HCT116 (cell line): ENCODE measurements around the gene COG1. TPM values are rescaled to one million over a fixed set of nuclear protein-coding genes. Genes with fewer than 3 reads are reported as not detected.

Experiments
- ATAC-seq: fragments of 200-7000 bp; cut with Tn5 transposase; 2 replicates; pipeline ENCODE4 v1.9.1; 2020; ENCODE audit warnings: mild to moderate bottlenecking, moderate library complexity
- BruUV-seq: library from RNA; stranded (reverse); fragments of 400-500 nt; replicated peaks from 2 replicates; lab custom pipeline; 2021; lab: Mats Ljungman, UMichigan
- CTCF ChIA-PET: fragments of 300-600 bp; sonication (Branson Sonifier 250); formaldehyde crosslinking; loops from one replicate; lab custom pipeline; 2021; ENCODE audit warnings: antibody characterized with exemption; lab: Charles Lee
- POLR2A ChIA-PET: fragments of 300-600, 350-600 bp; sonication (Branson Sonifier 250); formaldehyde crosslinking; loops from one replicate; lab custom pipeline; 2021; ENCODE audit warnings: antibody characterized with exemption; lab: Charles Lee
- RAD21 ChIA-PET, 2 experiments: fragments of 300-600 bp; sonication (Branson Sonifier 250); formaldehyde crosslinking; loops; one replicate each; lab custom pipeline; 2023; ENCODE audit warnings: low total read pairs in 2 of 2; ENCODE audit not compliant: uncharacterized antibody in 2 of 2, unreplicated experiment in 2 of 2, low non-redundant PET in 1 of 2; lab: Charles Lee
- DNase-seq: peaks from one replicate; pipeline ENCODE4 v3.0.0-alpha.2; 2010; ENCODE audit warnings: low read depth, low spot score
- H2AFZ ChIP-seq: fragments of 200-600 bp; shearing (Covaris generic), sonication (generic); 2 replicates; pipeline ENCODE4 v1.6.1; 2017; ENCODE audit warnings: low read depth, mixed run types, mixed read lengths, antibody characterized with exemption, low read length; ENCODE audit not compliant: poor library complexity, severe bottlenecking
- H3K27ac ChIP-seq: 2 replicates; pipeline ENCODE4 v1.5.1; 2012; ENCODE audit warnings: low read depth, low read length
- H3K27me3 ChIP-seq: fragments of 200-600 bp; sonication (generic); 2 replicates; pipeline ENCODE4 v1.6.1; 2016; ENCODE audit warnings: mixed run types, low read length, mixed read lengths; ENCODE audit not compliant: insufficient read depth
- H3K36me3 ChIP-seq, 2 experiments: fragments of 200-500 bp in 1 of 2; fragments of 200-600 bp in 1 of 2; sonication (Bioruptor generic) in 1 of 2; sonication (generic) in 1 of 2; 2 replicates each; pipeline versions ENCODE4 v1.5.1 to v1.6.1; 2014 to 2016; ENCODE audit warnings: low read length in 2 of 2, inconsistent platforms in 1 of 2, mixed read lengths in 1 of 2, mixed run types in 1 of 2; ENCODE audit not compliant: insufficient read depth in 2 of 2, control insufficient read depth in 1 of 2
- H3K4me1 ChIP-seq, 2 experiments: fragments of 200-600 bp in 1 of 2; sonication (generic) in 1 of 2; 2 replicates each; pipeline versions ENCODE4 v1.5.1 to v1.6.1; 2012 to 2017; ENCODE audit warnings: low read length in 2 of 2, inconsistent platforms in 1 of 2, mild to moderate bottlenecking in 1 of 2, mixed read lengths in 1 of 2, mixed run types in 1 of 2, moderate library complexity in 1 of 2; ENCODE audit not compliant: insufficient read depth in 2 of 2, control insufficient read depth in 1 of 2
- H3K4me2 ChIP-seq: fragments of 200-600 bp; sonication (generic); 2 replicates; pipeline ENCODE4 v1.6.1; 2017; ENCODE audit warnings: mixed run types, low read length, mixed read lengths
- H3K4me3 ChIP-seq, 2 experiments: fragments of 200-600 bp in 1 of 2; sonication (generic) in 1 of 2; replicated peaks in 1 of 2; 2 replicates each; pipeline ENCODE4 v1.5.1; 2011 to 2016; ENCODE audit warnings: low read length in 2 of 2, control low read depth in 1 of 2, low read depth in 1 of 2, mild to moderate bottlenecking in 1 of 2, mixed read lengths in 1 of 2, mixed run types in 1 of 2
- H3K79me2 ChIP-seq: fragments of 200-600 bp; sonication (generic); 2 replicates; pipeline ENCODE4 v1.6.1; 2017; ENCODE audit warnings: mild to moderate bottlenecking, mixed run types, low read length, moderate library complexity, mixed read lengths; ENCODE audit not compliant: insufficient read depth
- H3K9ac ChIP-seq: fragments of 200-600 bp; sonication (generic); 2 replicates; pipeline ENCODE4 v1.6.1; 2016; ENCODE audit warnings: low read length, mixed read lengths
- H3K9me2 ChIP-seq: fragments of 200-600 bp; sonication (generic), shearing (Covaris generic); 2 replicates; pipeline ENCODE4 v1.6.1; 2017; ENCODE audit warnings: mixed run types, mild to moderate bottlenecking, moderate library complexity; ENCODE audit not compliant: insufficient read depth
- H3K9me3 ChIP-seq, 2 experiments: fragments of 200-500 bp in 1 of 2; fragments of 200-600 bp in 1 of 2; sonication (Bioruptor generic) in 1 of 2; sonication (generic) in 1 of 2; 2 replicates each; pipeline ENCODE4 v1.6.1; 2014 to 2017; ENCODE audit warnings: low read length in 2 of 2, mixed read lengths in 2 of 2, inconsistent platforms in 1 of 2, low read depth in 1 of 2, mild to moderate bottlenecking in 1 of 2, mixed run types in 1 of 2, moderate library complexity in 1 of 2; ENCODE audit not compliant: control insufficient read depth in 1 of 2, insufficient read depth in 1 of 2
- H4K20me1 ChIP-seq: fragments of 200-600 bp; sonication (generic), shearing (Covaris generic); 2 replicates; pipeline ENCODE4 v1.6.1; 2017; ENCODE audit warnings: mixed run types, mild to moderate bottlenecking, moderate library complexity; ENCODE audit not compliant: insufficient read depth
- CTCF ChIP-seq, 3 experiments: fragments of 200-600 bp in 1 of 3; sonication (generic) in 1 of 3; IDR thresholded peaks in 2 of 3; conservative IDR thresholded peaks in 1 of 3; 2 replicates each; pipeline ENCODE4 v1.5.1; 2012 to 2017; ENCODE audit warnings: low read depth in 2 of 3, low read length in 2 of 3, antibody characterized with exemption in 1 of 3, borderline replicate concordance in 1 of 3, control low read depth in 1 of 3, mild to moderate bottlenecking in 1 of 3, mixed read lengths in 1 of 3, mixed run types in 1 of 3, moderate library complexity in 1 of 3; ENCODE audit not compliant: insufficient read depth in 1 of 3
- EZH2 ChIP-seq: fragments of 200-600 bp; sonication (generic); IDR thresholded peaks from 2 replicates; pipeline ENCODE4 v1.6.1; 2017; ENCODE audit warnings: antibody characterized with exemption, mixed run types
- EZH2phosphoT487 ChIP-seq: fragments of 200-600 bp; IDR thresholded peaks from 2 replicates; pipeline ENCODE4 v1.6.1; 2018; ENCODE audit warnings: antibody characterized with exemption, borderline replicate concordance
- POLR2AphosphoS5 ChIP-seq: IDR thresholded peaks from 2 replicates; pipeline ENCODE4 v1.6.1; 2011; ENCODE audit warnings: mild to moderate bottlenecking, low read depth, low read length, moderate library complexity
- REST ChIP-seq: IDR thresholded peaks from 2 replicates; pipeline ENCODE4 v1.6.1; 2012; ENCODE audit warnings: low read depth
- SIN3A ChIP-seq: IDR thresholded peaks from 2 replicates; pipeline ENCODE4 v1.6.1; 2012; ENCODE audit warnings: low read depth
- SP1 ChIP-seq: IDR thresholded peaks from 2 replicates; pipeline ENCODE4 v1.6.1; 2012; ENCODE audit warnings: low read depth
- TCF7L2 ChIP-seq: IDR thresholded peaks from 2 replicates; pipeline ENCODE4 v1.7.0; 2011; ENCODE audit warnings: borderline replicate concordance, inconsistent platforms; ENCODE audit not compliant: insufficient read depth, insufficient read length; ENCODE audit errors: extremely low read depth
- YY1 ChIP-seq: IDR thresholded peaks from 2 replicates; pipeline ENCODE4 v1.6.1; 2011; ENCODE audit warnings: low read length, low read depth, moderate library complexity, mild to moderate bottlenecking; ENCODE audit not compliant: insufficient replicate concordance; ENCODE audit errors: extremely low read depth
- ZBTB33 ChIP-seq: IDR thresholded peaks from 2 replicates; pipeline ENCODE4 v1.6.1; 2011; ENCODE audit warnings: mild to moderate bottlenecking, low read length, moderate library complexity; ENCODE audit not compliant: insufficient replicate concordance; ENCODE audit errors: extremely low read depth
- intact Hi-C: fragments of 100-400 bp; cut with micrococcal nuclease; formaldehyde crosslinking; loops from 2 replicates; pipeline ENCODE4 v1.10.0; 2022
- total RNA-seq: library from RNA; stranded (reverse); gene quantifications from one replicate; pipeline ENCODE4 v1.2.1, GENCODE V29; 2021; ENCODE audit not compliant: unreplicated experiment

Gene COG1
- total RNA-seq, 1 experiment from 2014 or later: 44.6 TPM

GRCh38 chr17:73174126-73174525, 18.7 kb upstream of the COG1 start:
- H3K27ac ChIP-seq: no peak overlapping the region
- H3K4me1 ChIP-seq: no peaks in the 10 kb centered on the region
- no peak for TF ChIP-seq SIN3A
- BruUV-seq: no TSS peak
- no peak overlapping the region for H3K4me2 ChIP-seq
- CTCF ChIA-PET: interaction anchor here (1.5 kb wide), 1 partner anchor 188 kb away, joined by 4 read pairs; no protein-coding TSS in a partner anchor
- H3K9ac ChIP-seq: no peak overlapping the region
- H3K4me3 ChIP-seq: no peak overlapping the region
- POLR2A ChIA-PET: no interaction called here
- no peaks in the 10 kb centered on the region for H3K27me3 ChIP-seq
- H2AFZ ChIP-seq: no peak overlapping the region
- RAD21 ChIA-PET: no interaction called here
- no peaks in the 10 kb centered on the region for H3K9me2 ChIP-seq
- DNase-seq (no peak), ATAC-seq (no peak)
- no peaks in the 10 kb centered on the region for H3K9me3 ChIP-seq
- H4K20me1 ChIP-seq: no peaks in the 10 kb centered on the region
- H3K79me2 ChIP-seq: no peaks in the 10 kb centered on the region
- intact Hi-C loops: no loop called here
- no peaks in the 10 kb centered on the region for H3K36me3 ChIP-seq

- POLR2A ChIA-PET: no interaction called here
- no peaks in the 10 kb centered on the region for H3K4me1 ChIP-seq
- H3K4me3 ChIP-seq: no peak overlapping the region
- no peaks in the 10 kb centered on the region for H3K9me3 ChIP-seq
- H4K20me1 ChIP-seq: no peaks in the 10 kb centered on the region
- no peaks in the 10 kb centered on the region for H3K36me3 ChIP-seq
- no peak overlapping the region for H3K27ac ChIP-seq
- no TSS peak for BruUV-seq
- no peaks in the 10 kb centered on the region for H3K27me3 ChIP-seq
- intact Hi-C loops: no loop called here
- no peak overlapping the region for H2AFZ ChIP-seq
- H3K9me2 ChIP-seq: no peaks in the 10 kb centered on the region
- ATAC-seq (no peak), DNase-seq (no peak)
- CTCF ChIA-PET: no interaction called here
- H3K9ac ChIP-seq: no peak overlapping the region
- RAD21 ChIA-PET: no interaction called here
- H3K4me2 ChIP-seq: no peak overlapping the region
- H3K79me2 ChIP-seq: no peaks in the 10 kb centered on the region
- TF ChIP-seq POLR2AphosphoS5: no peak
- no peak for TF ChIP-seq YY1
- no peak for TF ChIP-seq EZH2phosphoT487
- TF ChIP-seq SP1: no peak
- TF ChIP-seq EZH2: no peak
- TF ChIP-seq TCF7L2: no peak
- TF ChIP-seq ZBTB33: no peak
- TF ChIP-seq CTCF (IDR thresholded peaks at IDR 0.05 in 2 of 3, conservative IDR thresholded peaks at IDR 0.05 in 1 of 3; ENCODE audit: borderline replicate concordance in 1 of 3, insufficient read depth in 1 of 3, low read depth in 2 of 3, low read length in 2 of 3): no peak
- TF ChIP-seq REST: no peak
Observed at GRCh38 chr17:73175962-73176565, 16.8 kb upstream of the COG1 start.
